Osteoblast (primary cell): ENCODE data around the gene ARHGAP29. TPM values are rescaled to one million over a fixed set of nuclear protein-coding genes. Genes with fewer than 3 reads are reported as not detected.

Experiments
- DNase-seq: peaks from one replicate; pipeline ENCODE4 v3.0.0; 2011; ENCODE audit warnings: low spot score, mixed read lengths; ENCODE audit not compliant: insufficient read length; ENCODE audit errors: missing footprints
- H2AFZ ChIP-seq: 2 replicates; pipeline ENCODE4 v1.6.0; 2011; ENCODE audit warnings: mild to moderate bottlenecking, low read length
- H3K27ac ChIP-seq: 2 replicates; pipeline ENCODE4 v1.5.1; 2011; ENCODE audit warnings: mild to moderate bottlenecking, low read depth, low read length, moderate library complexity
- H3K27me3 ChIP-seq: 2 replicates; pipeline ENCODE4 v1.6.0; 2012; ENCODE audit warnings: mild to moderate bottlenecking, control low read depth, inconsistent platforms, low read length, moderate library complexity; ENCODE audit not compliant: insufficient read depth
- H3K36me3 ChIP-seq: 2 replicates; pipeline ENCODE4 v1.5.1; 2011; ENCODE audit warnings: mild to moderate bottlenecking, low read length, control low read depth, moderate library complexity; ENCODE audit not compliant: insufficient read depth
- H3K4me1 ChIP-seq: 2 replicates; pipeline ENCODE4 v1.5.1; 2011; ENCODE audit warnings: mild to moderate bottlenecking, low read length, control low read depth, moderate library complexity; ENCODE audit not compliant: insufficient read depth
- H3K4me2 ChIP-seq: 2 replicates; pipeline ENCODE4 v1.6.0; 2011; ENCODE audit warnings: mild to moderate bottlenecking, low read length; ENCODE audit not compliant: insufficient read depth
- H3K4me3 ChIP-seq: fragments of 200-600 bp; sonication (generic); 3 replicates; pipeline ENCODE4 v1.5.1; 2012; ENCODE audit warnings: mild to moderate bottlenecking, low read length, inconsistent platforms; ENCODE audit not compliant: insufficient read depth
- H3K79me2 ChIP-seq: 2 replicates; pipeline ENCODE4 v1.6.0; 2012; ENCODE audit warnings: mild to moderate bottlenecking, low read length, control low read depth, inconsistent platforms; ENCODE audit not compliant: insufficient read depth
- H3K9me3 ChIP-seq: 2 replicates; pipeline ENCODE4 v1.5.1; 2011; ENCODE audit warnings: low read depth, low read length, control low read depth
- H4K20me1 ChIP-seq: 2 replicates; pipeline ENCODE4 v1.6.0; 2012; ENCODE audit warnings: mild to moderate bottlenecking, low read length, control low read depth; ENCODE audit not compliant: insufficient read depth
- CTCF ChIP-seq: IDR thresholded peaks from 2 replicates; pipeline ENCODE4 v1.5.1; 2011; ENCODE audit warnings: mild to moderate bottlenecking, low read depth, low read length, moderate library complexity; ENCODE audit errors: extremely low read depth
- total RNA-seq: library from RNA; depleted of rRNA; stranded (reverse); fragments of >200 nt; gene quantifications from 2 replicates; pipeline ENCODE4 v1.2.3, GENCODE V29; 2012

The ARHGAP29 gene
- total RNA-seq, 1 donor: 17.0 TPM

GRCh38 chr1:94275083-94275482 is 37.7 kb upstream of the ARHGAP29 start:
- H2AFZ ChIP-seq: no peak overlapping the region
- H3K27me3 ChIP-seq: no peaks in the 10 kb centered on the region
- no peak overlapping the region for H3K27ac ChIP-seq
- peaks cover 56% of the 10 kb centered on the region for H3K4me1 ChIP-seq
- DNase-seq: no peak
- H3K4me2 ChIP-seq: no peak overlapping the region
- H3K79me2 ChIP-seq: no peaks in the 10 kb centered on the region
- no peaks in the 10 kb centered on the region for H3K9me3 ChIP-seq
- no peaks in the 10 kb centered on the region for H4K20me1 ChIP-seq
- H3K4me3 ChIP-seq: no peak overlapping the region
- H3K36me3 ChIP-seq: no peaks in the 10 kb centered on the region
- no peak for TF ChIP-seq CTCF

GRCh38 chr1:94274561-94274960 is 37.2 kb upstream of the ARHGAP29 start:
- peaks cover 55% of the 10 kb centered on the region for H3K4me1 ChIP-seq
- no peak overlapping the region for H3K27ac ChIP-seq

GRCh38 chr1:94273111-94273510 is 35.7 kb upstream of the ARHGAP29 start:
- H3K4me2 ChIP-seq: peak overlapping the region; percentile 14

More at GRCh38 chr1:94274561-94274960, 37.2 kb upstream of the ARHGAP29 start:
- Histone ChIP-seq H3K36me3 (no peaks in the 10 kb centered on the region), H2AFZ (no peak overlapping the region), H3K79me2 (no peaks in the 10 kb centered on the region), H4K20me1 (no peaks in the 10 kb centered on the region), H3K9me3 (no peaks in the 10 kb centered on the region), H3K27me3 (no peaks in the 10 kb centered on the region), H3K4me3 (no peak overlapping the region), H3K4me2 (no peak overlapping the region)
- no peak for TF ChIP-seq CTCF
- DNase-seq: no peak

GRCh38 chr1:94272388-94272787 is 35.0 kb upstream of the ARHGAP29 start:
- H3K27me3 ChIP-seq: no peaks in the 10 kb centered on the region
- no peak overlapping the region for H3K4me3 ChIP-seq
- no peak overlapping the region for H2AFZ ChIP-seq
- peaks cover 49% of the 10 kb centered on the region for H3K4me1 ChIP-seq
- H3K27ac ChIP-seq: peak overlapping the region; percentile 32
- no peaks in the 10 kb centered on the region for H4K20me1 ChIP-seq
- no peak for TF ChIP-seq CTCF
- no peaks in the 10 kb centered on the region for H3K79me2 ChIP-seq
- peak overlapping the region; percentile 14 for H3K4me2 ChIP-seq
- H3K36me3 ChIP-seq: no peaks in the 10 kb centered on the region
- DNase-seq: no peak
- no peaks in the 10 kb centered on the region for H3K9me3 ChIP-seq

More at GRCh38 chr1:94273111-94273510, 35.7 kb upstream of the ARHGAP29 start:
- Histone ChIP-seq H3K79me2 (no peaks in the 10 kb centered on the region), H3K9me3 (no peaks in the 10 kb centered on the region), H4K20me1 (no peaks in the 10 kb centered on the region), H3K27ac (peak overlapping the region; percentile 32), H3K27me3 (no peaks in the 10 kb centered on the region), H2AFZ (peak overlapping the region; percentile 39), H3K36me3 (no peaks in the 10 kb centered on the region), H3K4me3 (no peak overlapping the region), H3K4me1 (peaks cover 53% of the 10 kb centered on the region)
- DNase-seq: no peak
- TF ChIP-seq CTCF: no peak
